NCI-H446 treated with DMSO at 0.1 percent for 48 hours (cell line): ENCODE results near the gene NACC2.

ENCODE experiments used
- DNase-seq: peaks from one replicate; lab custom pipeline; 2025; lab: John Stamatoyannopoulos, UW

The NACC2 gene

GRCh38 chr9:136092741-136093140 is 2.3 kb downstream of the NACC2 start:
- DNase-seq = no peak

- DNase-seq = no peak
These were observed 2.8 kb downstream of the NACC2 start for GRCh38 chr9:136092353-136092650.

- DNase-seq = no peak
These were observed 3.3 kb downstream of the NACC2 start for GRCh38 chr9:136091582-136092352.

- DNase-seq = no peak
These were observed 4.1 kb downstream of the NACC2 start for GRCh38 chr9:136090768-136091581.

GRCh38 chr9:136090056-136090735 is 4.9 kb downstream of the NACC2 start:
- no peak for DNase-seq

- DNase-seq = no peak
These were observed 5.4 kb downstream of the NACC2 start for GRCh38 chr9:136089697-136090045.

GRCh38 chr9:136088939-136089696 is 6.0 kb downstream of the NACC2 start:
- no peak for DNase-seq

DNA sequence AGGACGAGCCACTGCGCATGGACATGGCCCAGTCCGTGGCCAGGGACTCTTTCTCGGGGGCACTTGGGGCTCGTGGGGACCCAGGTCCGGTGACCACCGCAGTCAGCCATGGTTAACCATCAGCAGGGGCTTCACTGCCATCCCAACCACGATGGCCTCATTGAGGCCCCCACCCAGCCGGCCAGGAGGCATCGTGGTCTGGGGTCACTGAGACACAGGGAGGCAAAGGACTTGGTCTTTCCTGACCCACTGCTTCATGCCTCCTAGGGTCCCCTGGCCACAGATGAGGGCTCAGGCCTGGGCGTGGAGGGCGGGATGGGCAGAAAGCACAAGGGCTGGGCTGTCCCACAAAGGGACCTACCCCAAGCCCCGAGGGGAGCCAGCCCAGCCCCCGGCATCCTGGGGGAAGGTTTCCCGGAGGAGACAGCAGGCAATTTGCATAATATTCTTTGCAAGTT is 6.6 kb downstream of the NACC2 start:
- no peak for DNase-seq

DNA sequence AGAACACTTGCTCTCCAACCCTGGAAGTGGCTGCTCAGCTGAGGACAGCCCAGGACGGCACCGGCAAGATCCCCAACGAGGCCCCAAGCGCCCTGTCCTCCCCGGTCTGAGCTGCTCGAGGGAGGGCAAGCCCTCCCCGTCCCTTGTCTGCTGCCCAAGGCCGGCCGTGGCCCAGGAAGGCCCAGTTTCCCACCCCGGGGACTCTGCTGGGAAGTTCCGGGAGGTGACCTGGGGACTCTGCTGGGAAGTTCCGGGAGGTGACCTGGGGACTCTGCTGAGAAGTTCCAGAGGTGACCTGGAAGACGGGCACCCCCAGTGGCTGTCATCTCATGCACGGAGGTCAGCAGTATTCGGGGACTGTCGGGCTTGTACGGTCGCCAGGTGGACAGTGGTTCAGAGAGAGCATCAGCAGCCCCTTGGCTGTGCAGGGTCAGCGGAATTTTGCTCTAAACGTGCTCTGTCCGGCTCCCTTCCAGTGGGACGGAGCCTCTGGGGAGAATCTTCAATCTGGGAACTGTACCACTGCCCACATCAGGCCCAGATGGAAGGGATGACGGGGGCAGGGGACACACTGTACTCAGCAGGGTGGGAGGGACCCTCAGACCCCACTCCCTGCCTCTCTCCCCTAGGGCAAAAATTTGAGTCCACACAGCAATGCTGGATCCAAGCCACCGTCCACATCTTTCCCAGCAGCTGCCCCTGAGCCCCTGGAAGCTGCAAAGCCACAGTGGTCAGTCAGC is 7.2 kb downstream of the NACC2 start:
- DNase-seq = no peak

- no peak for DNase-seq
These were observed 7.9 kb downstream of the NACC2 start for GRCh38 chr9:136086951-136087740.

- DNase-seq = no peak
These were observed 8.7 kb downstream of the NACC2 start for GRCh38 chr9:136086213-136086881.

DNA sequence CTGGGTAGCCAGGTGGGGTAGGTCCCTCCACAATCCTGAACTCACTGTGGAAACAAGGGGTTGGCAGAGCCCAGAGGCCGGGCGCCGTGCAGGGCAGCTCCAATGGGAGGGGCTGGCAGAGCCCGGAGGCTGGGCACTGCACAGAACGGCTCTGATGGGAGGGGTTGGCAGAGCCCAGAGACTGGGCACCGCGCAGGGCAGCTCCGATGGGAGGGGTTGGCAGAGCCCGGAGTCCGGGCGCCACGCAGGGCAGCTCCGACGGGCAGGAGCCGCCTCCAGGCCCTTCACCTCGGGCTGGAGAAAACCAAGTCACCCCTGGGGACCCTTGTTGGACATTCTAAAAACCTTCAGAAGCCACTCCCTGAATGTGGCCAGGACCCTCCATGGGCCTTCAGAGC is 9.3 kb downstream of the NACC2 start:
- no peak for DNase-seq

DNA sequence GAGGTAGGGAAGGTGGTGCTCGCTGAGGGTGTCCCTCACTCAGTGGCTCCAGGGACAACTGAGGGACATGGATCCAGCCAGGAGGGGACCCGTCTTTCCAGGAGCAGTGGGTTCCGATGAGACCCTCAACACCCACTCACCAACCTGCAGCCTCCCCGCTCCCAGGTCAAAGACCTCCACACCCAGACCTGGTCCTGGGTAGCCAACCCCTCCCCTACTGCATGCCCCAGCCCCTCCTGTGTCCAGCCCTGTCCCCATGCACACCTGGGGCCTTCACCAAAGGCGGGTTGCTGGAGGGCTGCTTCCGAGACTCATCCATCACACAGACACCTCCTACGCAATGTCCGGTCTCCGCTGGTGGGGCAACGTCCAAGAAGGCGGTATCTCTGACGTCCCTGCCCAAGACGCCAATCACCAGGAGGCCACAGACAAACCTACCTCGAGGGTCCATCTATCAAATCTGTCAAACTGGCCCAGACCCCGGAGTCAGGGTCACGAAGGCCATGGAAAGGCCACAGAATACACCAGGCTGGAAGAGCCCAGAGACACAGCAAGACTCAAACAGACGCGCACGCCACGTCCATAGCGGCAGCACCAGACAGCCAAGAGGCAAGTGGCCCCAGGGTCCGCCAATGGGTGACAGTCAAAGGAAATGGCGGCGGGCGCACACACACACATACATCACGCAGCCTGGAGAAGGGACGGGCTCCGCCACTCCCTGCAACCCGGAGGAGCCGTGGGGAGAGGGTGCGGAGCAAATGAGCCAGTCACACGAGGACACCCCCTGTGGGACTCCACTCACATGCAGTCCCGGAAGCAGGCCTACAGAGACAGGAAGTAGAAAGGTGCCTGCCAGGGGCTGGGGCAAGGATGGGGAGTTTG is 10.8 kb downstream of the NACC2 start:
- no peak for DNase-seq

- DNase-seq = no peak
These were observed 11.5 kb downstream of the NACC2 start for GRCh38 chr9:136083558-136084062.

DNA sequence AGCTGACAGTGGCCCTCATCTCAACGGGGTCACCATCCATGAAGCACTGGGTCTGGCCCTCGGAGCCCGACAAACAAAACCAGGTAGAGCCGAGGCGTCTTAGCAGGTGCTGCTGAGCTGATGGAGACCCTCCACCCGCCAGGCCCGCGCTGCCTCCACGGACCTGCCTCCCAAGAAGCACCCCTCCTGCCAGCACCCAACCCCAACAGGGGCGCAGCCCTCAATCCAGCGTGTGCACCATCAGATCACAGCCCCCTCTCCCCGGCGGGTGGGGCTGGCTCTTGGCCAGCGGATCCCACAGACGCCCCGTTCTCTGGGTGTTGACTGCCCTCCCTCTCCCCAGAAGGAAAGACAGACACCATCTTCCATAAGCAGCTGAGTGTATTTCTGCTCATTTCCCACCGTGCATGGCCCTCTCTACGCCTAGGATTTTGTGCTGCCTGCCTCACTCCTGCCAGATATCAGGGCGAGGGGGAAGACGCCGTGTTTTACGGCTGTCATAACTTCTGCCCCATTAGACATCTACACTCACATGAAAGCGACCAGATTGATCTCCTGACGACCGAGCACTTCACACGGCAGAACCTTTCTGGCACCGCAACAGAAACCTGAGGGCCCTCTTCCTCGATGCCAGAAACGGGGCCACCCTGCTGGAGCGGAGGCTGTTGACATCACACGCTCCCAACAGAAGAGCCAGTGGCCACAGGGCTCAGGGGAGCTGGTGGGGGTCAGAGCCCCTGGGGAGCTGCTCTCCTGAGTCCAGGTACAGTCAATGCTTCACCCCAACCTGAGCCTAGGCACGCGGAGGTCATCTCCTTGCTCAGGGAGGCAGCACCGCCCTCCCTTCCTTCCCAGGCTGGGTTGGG is 12.4 kb downstream of the NACC2 start:
- no peak for DNase-seq

GRCh38 chr9:136081826-136082495 is 13.1 kb downstream of the NACC2 start:
- no peak for DNase-seq

- no peak for DNase-seq
These were observed 13.8 kb downstream of the NACC2 start for GRCh38 chr9:136081113-136081825.
